Measurements from ENCODE around the gene PF4V1.

The PF4V1 gene

DNA sequence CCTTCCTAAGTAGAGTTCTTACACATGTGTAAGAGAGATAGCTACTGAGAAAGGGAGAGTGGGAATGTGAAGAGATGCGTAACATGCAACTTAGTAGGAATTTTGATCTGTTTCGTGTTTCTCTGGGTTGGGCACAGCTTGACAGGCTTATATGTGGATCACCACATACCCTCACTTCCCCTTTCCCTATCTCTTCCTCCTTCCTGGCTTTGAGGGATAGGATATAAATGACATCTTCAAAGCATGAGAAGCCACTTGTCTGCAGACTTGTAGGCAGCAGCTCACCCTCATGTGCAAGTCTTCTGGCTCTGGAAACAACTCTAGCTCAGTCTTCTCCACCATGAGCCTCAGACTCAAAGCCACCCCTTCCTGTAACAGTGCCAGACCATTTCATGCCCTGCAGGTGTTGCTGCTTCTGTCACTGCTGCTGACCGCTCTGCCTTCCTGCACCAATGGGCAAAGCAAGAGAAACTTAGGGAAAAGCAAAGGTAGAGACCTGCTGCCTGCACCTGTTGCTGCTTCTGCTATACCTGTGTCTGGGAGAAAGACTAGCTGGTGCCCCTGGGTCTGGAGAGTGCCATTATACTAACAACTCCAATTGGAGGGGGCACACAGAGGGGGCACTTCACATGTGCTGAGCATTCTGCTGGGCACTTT, 5.4 kb upstream of the PF4V1 start:
- DNase-seq, result no peak

DNA sequence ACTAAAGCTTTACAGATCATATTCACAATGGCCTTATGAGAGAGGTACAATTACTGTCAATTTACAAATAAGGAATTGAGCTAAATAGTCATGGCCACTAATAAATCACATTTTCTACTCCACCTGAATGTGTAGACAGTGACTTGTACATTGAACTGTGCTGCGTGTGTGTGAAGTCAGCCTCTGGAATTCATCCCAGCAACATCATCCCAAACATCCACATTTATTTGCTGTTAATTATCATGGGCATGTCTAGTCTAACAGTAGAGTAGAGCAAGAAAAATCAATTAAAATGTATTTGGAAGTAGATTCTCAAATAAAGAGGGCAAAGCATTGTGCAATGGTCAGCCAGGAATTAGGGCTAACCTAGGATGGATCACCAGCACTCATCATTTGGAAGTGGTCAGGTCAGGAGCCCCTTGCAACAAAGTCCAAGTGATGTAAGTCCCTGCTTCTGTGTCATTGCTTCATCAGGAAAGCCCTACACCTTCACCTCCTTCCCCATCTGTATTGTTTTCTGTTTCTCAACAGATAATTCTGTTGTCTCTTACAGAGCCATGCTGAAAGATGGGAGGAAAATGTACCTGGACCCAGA, 4.8 kb upstream of the PF4V1 start:
- DNase-seq, result no peak

DNA sequence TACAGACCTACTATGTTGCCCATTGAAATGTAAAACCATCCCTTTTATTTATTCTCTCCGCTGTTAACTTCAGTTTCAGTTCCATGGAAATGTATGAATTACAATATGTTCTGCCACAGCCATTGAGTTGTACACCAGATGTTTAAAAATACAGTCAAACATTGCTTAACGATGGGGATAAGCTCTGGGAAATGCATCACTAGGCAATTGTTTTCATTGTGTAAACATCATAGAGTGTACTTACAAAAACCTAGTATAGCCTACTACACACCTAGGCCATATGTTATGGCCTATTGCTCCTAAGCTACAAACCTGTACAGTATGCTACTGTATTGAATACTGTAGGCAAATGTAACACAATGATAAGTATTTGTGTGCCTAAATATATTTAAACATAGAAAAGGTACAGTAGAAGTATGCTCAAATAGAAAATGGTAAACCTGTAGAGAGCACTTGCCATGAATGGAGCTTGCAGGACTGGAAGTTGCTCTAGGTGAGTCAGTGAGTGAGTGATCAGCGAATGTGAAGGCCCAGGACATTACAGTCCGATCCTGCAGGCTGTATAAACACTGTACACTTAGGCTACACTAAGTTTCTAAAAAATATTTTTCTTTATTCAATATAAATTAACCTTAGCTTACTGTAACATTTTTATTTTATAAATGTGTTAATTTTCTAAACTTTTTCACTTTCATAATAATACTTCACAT, 2.7 kb upstream of the PF4V1 start:
- no peak for DNase-seq

DNA sequence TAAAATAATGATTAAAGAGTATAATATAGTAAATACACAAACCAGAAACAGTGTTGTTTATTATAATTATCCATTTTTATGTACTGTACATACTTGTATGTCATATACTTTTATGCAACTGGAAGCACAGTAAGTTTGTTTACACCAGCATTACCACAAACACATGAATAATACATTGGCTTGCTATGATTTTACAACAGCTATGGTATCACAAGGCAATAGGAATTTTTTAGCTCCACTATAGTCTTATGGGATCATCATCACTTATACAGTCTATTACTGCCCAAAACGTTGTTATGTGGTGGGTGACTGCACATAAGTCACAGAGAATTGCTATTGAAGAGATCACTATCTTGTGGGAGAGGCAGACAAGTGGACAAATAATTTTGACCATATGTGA, 1.8 kb upstream of the PF4V1 start:
- DNase-seq, result no peak

DNA sequence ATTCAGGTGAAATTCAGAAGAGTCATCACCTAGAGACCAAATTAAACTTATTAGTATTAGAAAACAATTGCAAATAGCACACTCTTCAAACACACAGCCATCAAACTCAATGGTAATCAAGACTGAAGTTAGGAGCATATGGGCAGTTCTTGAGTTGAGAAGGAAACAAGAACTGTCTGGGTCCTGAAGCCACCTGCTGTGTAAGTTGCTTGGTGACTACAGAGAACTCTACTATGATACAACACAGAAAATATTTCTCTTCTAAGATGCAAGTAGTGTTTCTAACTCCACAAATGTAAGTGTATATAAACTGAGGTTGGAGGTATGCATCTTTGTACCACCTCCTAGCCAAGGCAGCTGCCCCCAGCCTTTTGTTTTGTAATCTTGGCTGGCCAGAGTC, 325 bp upstream of the PF4V1 start:
- no peak for DNase-seq

DNA sequence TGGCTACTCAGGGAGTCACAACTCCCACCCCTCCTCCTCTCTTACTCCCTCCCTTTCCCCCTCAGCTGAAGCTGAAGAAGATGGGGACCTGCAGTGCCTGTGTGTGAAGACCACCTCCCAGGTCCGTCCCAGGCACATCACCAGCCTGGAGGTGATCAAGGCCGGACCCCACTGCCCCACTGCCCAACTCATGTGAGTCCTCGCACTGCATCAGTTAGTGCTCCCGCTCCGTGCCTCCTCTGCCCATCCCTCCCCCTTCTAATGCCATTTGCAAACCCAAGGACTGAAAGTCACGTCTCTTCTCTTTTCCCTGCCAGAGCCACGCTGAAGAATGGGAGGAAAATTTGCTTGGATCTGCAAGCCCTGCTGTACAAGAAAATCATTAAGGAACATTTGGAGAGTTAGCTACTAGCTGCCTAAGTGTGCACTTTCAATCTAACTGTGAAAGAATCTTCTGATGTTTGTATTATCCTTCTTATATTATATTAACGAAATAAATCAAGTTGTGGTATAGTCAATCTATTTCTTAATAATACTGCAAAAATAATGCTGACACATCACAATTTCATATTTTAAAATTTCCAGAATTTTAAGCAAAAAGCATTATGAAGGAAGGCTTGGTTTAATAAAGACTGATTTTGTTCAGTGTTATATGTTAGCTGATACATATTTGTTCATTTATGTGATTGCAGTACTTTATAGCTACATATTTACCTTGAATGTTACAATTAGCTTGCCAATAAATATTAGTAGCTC, 800 bp downstream of the PF4V1 start:
- DNase-seq, result no peak

DNA sequence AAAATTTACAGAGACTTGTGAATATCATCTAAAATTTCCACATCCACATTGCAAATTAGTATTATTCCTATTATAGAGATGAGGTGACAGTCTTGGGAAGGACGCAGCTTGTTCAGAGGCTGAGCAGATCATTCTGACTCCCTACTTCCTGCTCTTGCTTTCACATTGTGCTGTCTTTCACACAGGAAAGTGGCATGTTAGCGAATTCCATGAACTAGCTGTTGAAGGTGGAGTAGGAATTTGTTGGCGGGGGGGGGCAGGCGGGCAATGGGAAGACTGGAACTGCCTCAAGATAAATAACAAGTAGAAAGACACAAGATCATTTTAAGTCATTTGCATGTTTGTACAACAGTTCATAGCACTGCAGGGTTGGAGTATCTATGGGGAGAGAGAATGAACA, 2.3 kb downstream of the PF4V1 start:
- DNase-seq, result no peak

DNA sequence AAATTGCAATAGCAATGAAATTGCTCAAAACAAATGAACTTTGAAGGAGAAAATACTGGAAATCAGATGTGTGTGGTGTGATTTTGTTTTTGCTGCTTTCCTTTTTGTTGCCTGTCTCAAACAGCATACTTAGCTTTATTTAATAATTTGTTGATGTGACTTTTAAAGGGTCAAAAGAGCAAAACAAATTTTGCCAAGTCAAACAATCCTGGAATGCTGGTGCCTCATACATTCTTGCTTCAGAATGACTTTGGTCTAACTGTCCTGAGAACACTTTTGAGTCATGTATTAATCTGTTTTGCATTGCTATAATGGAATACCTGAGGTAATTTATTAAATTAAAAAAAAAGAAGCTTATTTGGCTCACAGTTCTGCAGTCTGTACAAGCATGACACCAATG, 3.4 kb downstream of the PF4V1 start:
- no peak for DNase-seq

DNA sequence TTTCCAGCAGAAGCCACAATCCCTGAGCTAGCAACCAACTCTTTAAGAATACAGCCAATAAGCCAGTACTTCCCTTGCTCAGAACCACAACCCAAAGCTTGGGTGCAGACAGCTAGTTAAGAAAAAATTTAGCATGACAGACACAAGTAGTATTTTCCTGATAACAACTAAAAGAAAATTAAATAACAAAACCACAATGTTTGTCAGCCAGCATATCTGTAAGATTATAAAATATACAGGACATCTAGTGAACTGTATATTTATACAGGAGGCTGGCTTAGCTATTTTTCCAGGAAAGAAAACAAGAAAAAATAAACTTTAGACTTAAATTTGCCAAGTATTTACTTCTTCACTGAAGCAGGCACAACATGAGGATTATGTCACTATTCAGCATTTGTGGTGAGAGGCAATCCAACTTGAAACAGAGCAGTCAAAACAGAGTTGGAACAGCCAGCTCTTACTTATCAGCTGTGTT, 6.6 kb downstream of the PF4V1 start:
- no peak for DNase-seq

DNA sequence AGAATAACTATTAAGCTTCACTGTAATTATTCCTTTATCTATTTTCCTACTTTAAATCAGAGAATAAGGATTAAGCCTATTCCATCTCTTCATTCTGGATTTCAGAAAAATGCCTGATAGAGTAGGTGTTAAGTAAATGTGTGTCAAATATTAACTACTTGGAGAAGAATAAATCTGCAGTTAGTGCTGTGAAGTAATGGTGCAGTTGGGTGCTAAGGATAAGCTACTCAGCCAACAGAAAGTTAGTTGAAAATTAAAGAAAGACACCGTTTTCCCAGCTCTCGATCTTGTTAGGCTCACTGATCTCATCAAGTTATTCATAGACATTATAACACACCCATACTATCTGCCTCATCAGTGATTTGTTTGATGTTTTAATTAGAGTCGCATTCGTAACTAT, 7.1 kb downstream of the PF4V1 start:
- DNase-seq, result no peak

DNA sequence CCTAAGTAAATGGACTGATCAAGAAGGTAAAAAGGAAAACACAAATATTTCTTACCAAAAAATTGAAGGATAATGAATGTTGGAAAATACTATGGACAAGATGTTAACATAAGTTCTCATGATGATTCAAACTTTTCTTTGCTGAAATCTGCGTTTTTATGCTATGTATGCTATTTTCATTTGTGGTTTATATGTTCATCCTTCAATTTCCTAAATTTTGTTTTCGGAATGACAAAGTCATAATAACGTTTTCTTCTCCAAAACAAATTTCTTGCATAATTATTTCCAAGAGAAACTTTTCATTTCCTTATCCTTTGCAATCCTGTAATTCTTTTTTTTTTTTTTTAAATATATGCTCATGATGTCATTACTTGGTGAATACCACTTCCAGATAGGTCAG, 7.8 kb downstream of the PF4V1 start:
- DNase-seq, result no peak

DNA sequence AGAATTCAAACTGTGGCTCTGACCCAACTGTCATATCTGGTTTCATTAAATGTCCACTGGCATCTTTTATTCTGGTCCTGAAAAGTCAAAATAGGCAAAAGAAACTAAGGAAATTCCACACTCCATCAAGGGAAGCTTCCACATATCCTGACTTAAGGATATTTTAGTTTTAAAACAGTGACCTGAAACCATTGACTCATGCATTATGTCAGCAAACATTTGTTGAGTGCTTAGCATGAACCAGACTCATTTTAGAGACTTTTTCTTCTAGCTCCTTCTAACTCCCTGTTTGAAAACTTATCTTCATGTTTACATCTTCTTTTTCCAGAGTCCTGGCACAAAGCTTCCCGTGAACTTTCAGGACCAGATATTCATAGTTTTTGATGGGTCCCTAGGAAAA, 9.2 kb downstream of the PF4V1 start:
- no peak for DNase-seq

DNA sequence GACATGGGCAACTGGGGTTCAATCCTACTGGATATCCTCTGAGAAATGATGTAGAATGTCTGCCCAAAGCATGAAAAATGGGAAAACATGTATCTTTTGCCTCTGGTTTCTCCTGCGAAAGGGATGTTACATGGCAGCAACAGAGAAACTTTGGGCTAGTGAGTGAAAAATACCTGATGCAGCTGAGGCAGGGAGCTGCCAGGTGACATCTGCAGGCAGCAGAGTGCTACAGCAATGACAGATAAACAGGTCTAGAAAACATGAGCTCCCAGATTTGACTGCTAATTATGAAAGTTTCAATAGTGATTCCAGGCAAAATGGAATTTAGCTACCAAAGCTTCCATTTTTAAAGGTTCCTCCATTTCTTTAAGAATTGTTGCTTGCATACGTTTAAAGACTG, 11.3 kb downstream of the PF4V1 start:
- DNase-seq, result no peak

DNA sequence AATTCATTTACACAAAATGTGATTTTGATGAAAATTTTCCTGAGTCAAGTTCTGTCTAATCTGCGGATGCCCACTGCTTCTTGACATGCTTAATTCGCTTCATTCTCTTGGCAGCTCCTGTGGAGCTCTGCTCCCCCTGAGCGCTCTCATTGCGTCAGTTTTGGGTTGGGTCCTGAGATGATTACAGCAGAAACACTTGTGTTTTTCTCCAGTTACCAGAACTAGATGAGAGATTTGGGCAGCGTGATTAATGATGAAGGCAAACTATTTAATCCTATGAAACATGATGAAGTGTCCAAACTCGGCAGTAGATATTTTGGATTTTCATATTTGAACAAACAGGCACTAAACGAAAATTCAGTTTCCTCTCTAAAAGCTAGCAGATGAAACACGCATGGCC, 11.9 kb downstream of the PF4V1 start:
- no peak for DNase-seq

DNA sequence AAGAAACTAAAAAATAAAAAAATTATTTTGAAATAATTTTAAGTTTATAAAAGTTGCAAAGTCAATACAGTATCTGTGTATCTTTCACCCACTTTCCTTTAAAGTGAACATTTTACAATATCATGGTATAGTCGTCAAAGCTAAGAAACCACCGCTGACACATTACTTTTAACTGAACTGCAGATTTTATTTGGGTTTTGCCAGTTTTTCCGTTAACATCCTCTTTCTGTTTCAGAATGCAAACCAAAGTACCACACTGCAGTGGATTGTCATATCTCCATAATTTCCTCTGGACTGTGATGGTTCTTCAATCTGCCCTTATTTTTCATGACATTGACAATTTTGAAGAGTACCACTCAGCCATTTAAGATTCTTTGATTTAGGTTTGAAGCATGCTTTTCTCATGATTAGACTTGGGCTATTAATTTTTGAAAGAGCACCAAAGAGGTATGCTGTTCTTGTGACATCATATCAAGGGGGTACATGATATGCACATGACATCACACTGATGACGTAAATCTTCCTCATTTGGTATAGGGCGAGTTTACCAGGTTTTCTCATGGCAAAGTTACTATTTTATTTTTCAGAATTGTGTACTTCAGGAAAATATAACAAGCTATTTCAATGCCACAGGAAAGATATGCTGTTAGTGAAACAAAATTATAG, 12.5 kb downstream of the PF4V1 start:
- no peak for DNase-seq

DNA sequence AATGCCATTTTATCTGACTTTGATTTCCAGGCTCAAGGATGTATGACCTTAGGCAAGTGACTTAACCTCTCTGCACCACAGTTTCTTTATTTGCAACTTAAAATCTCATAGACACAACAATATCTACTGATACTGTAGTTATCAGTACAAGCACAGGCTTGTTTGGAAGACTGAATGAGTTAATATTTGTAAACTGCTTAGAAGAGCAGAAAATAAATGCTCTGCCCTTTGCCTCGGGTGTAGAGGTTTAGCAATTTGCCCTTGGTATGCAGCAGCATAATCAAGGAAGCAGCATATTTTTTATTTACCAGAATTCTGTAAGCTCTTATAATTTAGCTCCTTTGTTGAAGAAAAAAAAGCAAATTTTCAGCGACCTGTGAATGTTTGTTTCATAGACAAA, 13.2 kb downstream of the PF4V1 start:
- no peak for DNase-seq

DNA sequence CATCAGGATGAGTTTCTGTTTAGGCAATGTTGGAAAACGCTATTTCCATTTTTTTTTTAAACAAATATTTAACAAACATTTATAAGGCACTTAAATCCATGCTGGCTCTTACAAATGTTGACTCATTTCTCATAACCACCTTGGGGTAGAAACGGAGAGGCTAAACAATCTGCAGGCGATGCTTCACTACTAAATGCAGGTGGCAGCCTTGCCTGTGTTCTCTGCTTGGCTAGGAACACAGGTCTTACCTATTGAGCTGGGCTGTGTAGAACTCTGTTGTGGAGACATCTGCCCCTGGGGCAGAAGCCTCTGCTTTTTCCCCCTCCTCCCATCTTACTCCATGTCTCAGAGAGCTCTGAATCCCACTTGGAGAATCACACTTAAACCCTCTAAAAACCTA, 14.7 kb downstream of the PF4V1 start:
- no peak for DNase-seq

DNA sequence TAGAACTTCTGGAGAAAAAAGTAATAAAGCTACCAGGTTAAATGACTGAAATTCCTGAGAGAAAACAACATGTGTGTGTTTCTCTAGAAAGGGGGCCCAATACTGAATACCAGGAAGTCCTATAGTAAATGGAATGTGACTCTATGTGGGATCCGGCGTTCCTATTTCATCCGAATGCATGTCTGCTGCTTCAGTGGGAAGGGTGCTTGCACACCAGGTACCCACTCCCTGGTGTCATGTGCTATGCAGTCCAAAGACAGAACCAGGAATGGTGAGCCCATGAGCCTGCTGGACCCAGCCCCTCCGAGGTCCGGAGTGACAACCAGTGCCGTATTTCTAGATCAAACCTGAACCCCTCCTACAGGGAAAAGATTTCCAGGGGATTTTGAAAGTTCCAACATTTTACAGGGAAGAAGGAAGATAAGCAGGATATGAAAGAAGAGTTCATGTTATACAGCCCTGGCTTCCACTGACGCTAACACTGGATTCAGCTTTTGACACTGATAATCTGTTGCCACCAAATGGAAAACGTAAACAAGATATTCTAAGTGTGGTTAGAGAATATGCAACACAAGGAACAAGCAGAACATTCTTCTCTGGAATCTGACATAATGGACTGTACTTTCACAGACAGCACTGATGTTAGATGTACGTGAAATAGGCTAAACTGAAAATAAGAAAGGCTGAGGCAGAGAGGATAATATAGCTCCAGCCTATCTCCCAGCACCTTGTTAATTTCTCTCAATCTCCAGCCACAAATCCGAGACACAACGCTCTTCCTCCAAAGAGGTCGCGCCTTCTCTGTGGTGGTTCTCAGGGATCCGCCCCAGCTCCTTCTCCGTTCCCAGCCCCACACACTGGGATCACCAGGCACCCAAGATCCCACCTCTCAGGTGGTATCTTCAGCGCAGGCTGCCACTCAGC, 15.4 kb downstream of the PF4V1 start:
- no peak for DNase-seq

DNA sequence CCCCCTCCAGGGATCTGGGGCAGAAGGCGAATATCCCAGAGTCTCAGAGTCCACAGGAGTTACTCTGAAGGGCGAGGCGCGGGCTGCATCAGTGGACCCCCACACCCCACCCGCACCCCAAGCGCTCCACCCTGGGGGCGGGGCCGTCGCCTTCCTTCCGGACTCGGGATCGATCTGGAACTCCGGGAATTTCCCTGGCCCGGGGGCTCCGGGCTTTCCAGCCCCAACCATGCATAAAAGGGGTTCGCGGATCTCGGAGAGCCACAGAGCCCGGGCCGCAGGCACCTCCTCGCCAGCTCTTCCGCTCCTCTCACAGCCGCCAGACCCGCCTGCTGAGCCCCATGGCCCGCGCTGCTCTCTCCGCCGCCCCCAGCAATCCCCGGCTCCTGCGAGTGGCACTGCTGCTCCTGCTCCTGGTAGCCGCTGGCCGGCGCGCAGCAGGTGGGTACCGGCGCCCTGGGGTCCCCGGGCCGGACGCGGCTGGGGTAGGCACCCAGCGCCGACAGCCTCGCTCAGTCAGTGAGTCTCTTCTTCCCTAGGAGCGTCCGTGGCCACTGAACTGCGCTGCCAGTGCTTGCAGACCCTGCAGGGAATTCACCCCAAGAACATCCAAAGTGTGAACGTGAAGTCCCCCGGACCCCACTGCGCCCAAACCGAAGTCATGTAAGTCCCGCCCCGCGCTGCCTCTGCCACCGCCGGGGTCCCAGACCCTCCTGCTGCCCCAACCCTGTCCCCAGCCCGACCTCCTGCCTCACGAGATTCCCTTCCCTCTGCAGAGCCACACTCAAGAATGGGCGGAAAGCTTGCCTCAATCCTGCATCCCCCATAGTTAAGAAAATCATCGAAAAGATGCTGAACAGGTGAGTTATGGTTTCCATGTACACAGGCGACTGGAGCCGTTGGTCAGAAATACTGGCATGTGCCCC, 16.3 kb downstream of the PF4V1 start, which contains the start of gene CXCL1:
Gene CXCL1, plus strand, starts transcription at position 264 of the 926 bp plus-strand sequence. Its CDS starts 78 bp downstream, at position 342.
- DNase-seq, result no peak

DNA sequence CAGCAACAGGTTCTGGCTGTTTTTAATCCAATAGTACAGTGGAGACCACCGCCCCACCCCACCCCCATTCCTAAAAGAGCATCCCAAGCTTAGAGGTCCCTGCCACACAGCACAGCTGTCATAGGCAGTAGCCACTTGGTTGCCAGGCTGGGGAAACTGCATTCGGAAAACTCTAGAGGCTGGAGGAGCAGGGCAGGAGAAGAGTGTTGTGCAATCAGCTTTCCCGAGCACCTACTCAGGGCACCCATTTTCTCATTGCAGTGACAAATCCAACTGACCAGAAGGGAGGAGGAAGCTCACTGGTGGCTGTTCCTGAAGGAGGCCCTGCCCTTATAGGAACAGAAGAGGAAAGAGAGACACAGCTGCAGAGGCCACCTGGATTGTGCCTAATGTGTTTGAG, 17.2 kb downstream of the PF4V1 start:
- no peak for DNase-seq

DNA sequence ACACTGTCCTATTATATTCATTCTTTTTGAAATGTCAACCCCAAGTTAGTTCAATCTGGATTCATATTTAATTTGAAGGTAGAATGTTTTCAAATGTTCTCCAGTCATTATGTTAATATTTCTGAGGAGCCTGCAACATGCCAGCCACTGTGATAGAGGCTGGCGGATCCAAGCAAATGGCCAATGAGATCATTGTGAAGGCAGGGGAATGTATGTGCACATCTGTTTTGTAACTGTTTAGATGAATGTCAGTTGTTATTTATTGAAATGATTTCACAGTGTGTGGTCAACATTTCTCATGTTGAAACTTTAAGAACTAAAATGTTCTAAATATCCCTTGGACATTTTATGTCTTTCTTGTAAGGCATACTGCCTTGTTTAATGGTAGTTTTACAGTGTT, 17.7 kb downstream of the PF4V1 start:
- no peak for DNase-seq
